K562 (cell line): ENCODE results near the gene NUTM1. TPM values are rescaled to one million over a fixed set of nuclear protein-coding genes. Genes with fewer than 3 reads are reported as not detected.

Experiments
- ATAC-seq: fragments of 200-7000 bp; cut with Tn5 transposase; 3 replicates; pipeline ENCODE4 v1.9.1; 2020; ENCODE audit warnings: moderate library complexity
- BruUV-seq: library from RNA; stranded (reverse); fragments of 400-500 nt; replicated peaks from 2 replicates; lab custom pipeline; 2021; lab: Mats Ljungman, UMichigan
- CTCF ChIA-PET: fragments of 300-600 bp; formaldehyde crosslinking; extraction: SDS; loops from one replicate; lab custom pipeline; 2021; ENCODE audit warnings: low intra/inter-chr PET ratio; lab: Yijun Ruan, JAX
- POLR2A ChIA-PET: fragments of 300-600, 350-650 bp; sonication (Branson Sonifier 250); formaldehyde crosslinking; extraction: SDS; loops from one replicate; lab custom pipeline; 2021; ENCODE audit warnings: antibody characterized with exemption, inconsistent platforms; lab: Yijun Ruan, JAX
- DNase-seq, 4 experiments: peaks; one replicate each; pipeline versions ENCODE4 v3.0.0 to v3.0.0-alpha.2; 2011 to 2018; ENCODE audit warnings: low spot score in 3 of 4, mixed read lengths in 3 of 4; ENCODE audit errors: extremely low read depth in 1 of 4
- FAIRE-seq: peaks from 2 replicates; lab custom pipeline; 2011; peaks lifted over from hg19 to GRCh38; lab: Jason Lieb, UNC
- H2AFZ ChIP-seq: 2 replicates; pipeline ENCODE4 v1.6.0; 2011; ENCODE audit warnings: low read depth, low read length, control low read depth, inconsistent platforms
- H3K27ac ChIP-seq: fragments of 200-600 bp; 3 replicates; pipeline ENCODE4 v1.8.0; 2011; ENCODE audit warnings: low read depth, mild to moderate bottlenecking, control low read depth, inconsistent platforms, low read length, moderate library complexity, mixed read lengths; ENCODE audit errors: extremely low read depth
- H3K27me3 ChIP-seq, 2 experiments: fragments of 300-600 bp in 1 of 2; 2 replicates in 1 of 2; 3 replicates in 1 of 2; pipeline versions ENCODE4 v1.6.0 to v1.8.0; 2011; ENCODE audit warnings: inconsistent platforms in 2 of 2, low read length in 2 of 2, mild to moderate bottlenecking in 1 of 2, mixed read lengths in 1 of 2, moderate library complexity in 1 of 2; ENCODE audit not compliant: control insufficient read depth in 2 of 2, insufficient read depth in 2 of 2
- H3K36me3 ChIP-seq: fragments of 300-600 bp; 3 replicates; pipeline ENCODE4 v1.8.0; 2011; ENCODE audit warnings: mild to moderate bottlenecking, low read length, inconsistent platforms; ENCODE audit not compliant: control insufficient read depth, insufficient read depth
- H3K4me1 ChIP-seq, 2 experiments: fragments of 200-600 bp in 1 of 2; replicated peaks in 1 of 2; 2 replicates in 1 of 2; 3 replicates in 1 of 2; pipeline versions ENCODE4 v1.5.1 to v1.8.0; 2011; ENCODE audit warnings: inconsistent platforms in 2 of 2, low read length in 2 of 2, mild to moderate bottlenecking in 1 of 2, mixed read lengths in 1 of 2, moderate library complexity in 1 of 2; ENCODE audit not compliant: control insufficient read depth in 2 of 2, insufficient read depth in 2 of 2
- H3K4me2 ChIP-seq: 2 replicates; pipeline ENCODE4 v1.6.1; 2011; ENCODE audit warnings: low read length, control low read depth, inconsistent platforms, mixed read lengths; ENCODE audit not compliant: insufficient read depth
- H3K4me3 ChIP-seq: fragments of 200-600 bp; sonication (generic), shearing (Covaris generic); 2 replicates; pipeline ENCODE4 v1.5.1; 2016; ENCODE audit warnings: control low read depth, inconsistent platforms
- H3K79me2 ChIP-seq: fragments of 200-600 bp; 3 replicates; pipeline ENCODE4 v1.8.0; 2011; ENCODE audit warnings: low read length, inconsistent platforms; ENCODE audit not compliant: control insufficient read depth, insufficient read depth
- H3K9ac ChIP-seq, 2 experiments: 2 replicates each; pipeline versions ENCODE4 v1.6.0 to v1.6.1; 2011; ENCODE audit warnings: low read depth in 2 of 2, low read length in 2 of 2, control low read depth in 1 of 2, inconsistent platforms in 1 of 2, mild to moderate bottlenecking in 1 of 2, mixed read lengths in 1 of 2; ENCODE audit not compliant: insufficient read depth in 1 of 2
- H3K9me1 ChIP-seq: one replicate; pipeline ENCODE4 v1.6.0; 2011; ENCODE audit warnings: inconsistent platforms, mild to moderate bottlenecking, low read length, moderate library complexity; ENCODE audit not compliant: control insufficient read depth, insufficient read depth
- H3K9me3 ChIP-seq: replicated peaks from 2 replicates; pipeline ENCODE4 v1.5.1; 2011; ENCODE audit warnings: low read depth, low read length, inconsistent platforms; ENCODE audit not compliant: control insufficient read depth, insufficient read depth
- H4K20me1 ChIP-seq: replicated peaks from 2 replicates; pipeline ENCODE4 v1.6.1; 2011; ENCODE audit warnings: low read length, inconsistent platforms, mixed read lengths; ENCODE audit not compliant: control insufficient read depth, insufficient read depth
- CHD1 ChIP-seq: fragments of 200-600 bp; sonication (generic); IDR thresholded peaks from one replicate; pipeline ENCODE4 v1.6.1; 2012; ENCODE audit warnings: mild to moderate bottlenecking, moderate library complexity, low read length, inconsistent platforms
- GTF2E2 ChIP-seq: fragments of 200-800 bp; sonication (Bioruptor generic); IDR thresholded peaks from 2 replicates; pipeline ENCODE4 v1.6.1; 2016; ENCODE audit warnings: missing genetic modification characterization, missing compliant biosample characterization
- MAX ChIP-seq: sonication (generic); formaldehyde crosslinking; IDR thresholded peaks from 2 replicates; pipeline ENCODE4 v1.9.0; 2022; ENCODE audit warnings: mild to moderate bottlenecking, missing genetic modification reagents
- MYNN ChIP-seq, 2 experiments: sonication (generic); formaldehyde crosslinking in 1 of 2; IDR thresholded peaks; 2 replicates each; pipeline versions ENCODE4 v1.5.0 to v1.6.1; 2016 to 2020; ENCODE audit warnings: antibody characterized with exemption in 1 of 2, missing genetic modification reagents in 1 of 2
- NFYB ChIP-seq: IDR thresholded peaks from 2 replicates; pipeline ENCODE4 v1.6.1; 2011; ENCODE audit warnings: mild to moderate bottlenecking, moderate library complexity; ENCODE audit not compliant: insufficient read length; ENCODE audit errors: extremely low read depth
- POLR2H ChIP-seq: IDR thresholded peaks from 2 replicates; pipeline ENCODE4 v1.6.1; 2016; ENCODE audit warnings: missing genetic modification characterization, low read depth, mild to moderate bottlenecking, control low read depth, missing compliant biosample characterization, moderate library complexity
- PRDM10 ChIP-seq: fragments of 450-650 bp; IDR thresholded peaks from 2 replicates; pipeline ENCODE4 v1.6.1; 2018; ENCODE audit not compliant: partially characterized antibody
- TEAD1 ChIP-seq, 2 experiments: fragments of 450-650 bp in 1 of 2; sonication (generic) in 1 of 2; formaldehyde crosslinking; IDR thresholded peaks; 2 replicates each; pipeline versions ENCODE4 v1.4.0 to v1.8.0; 2020 to 2022; ENCODE audit warnings: mild to moderate bottlenecking in 2 of 2, missing genetic modification reagents in 1 of 2
- ZC3H4 ChIP-seq: sonication (generic); formaldehyde crosslinking; IDR thresholded peaks from 2 replicates; pipeline ENCODE4 v1.9.0; 2021; ENCODE audit warnings: missing genetic modification reagents, borderline replicate concordance
- ZEB2 ChIP-seq: fragments of 450-650 bp; IDR thresholded peaks from 2 replicates; pipeline ENCODE4 v1.6.1; 2016
- WGBS: fragments of 100-300 bp; shearing (Covaris generic); methylation state at CpG from one replicate; pipeline ENCODE4 v1.1.6; 2016; ENCODE audit warnings: low coverage, mixed read lengths; ENCODE audit not compliant: insufficient coverage; ENCODE audit errors: missing lambda C conversion rate; 5-methylcytosine and 5-hydroxymethylcytosine counted together
- in situ Hi-C: fragments of 300-500 bp; cut with MboI; formaldehyde crosslinking; loops from 4 replicates; pipeline ENCODE4 v1.15.0; 2018; ENCODE audit warnings: inconsistent platforms, mixed read lengths
- intact Hi-C: fragments of 100-400 bp; cut with micrococcal nuclease; formaldehyde crosslinking; loops from 2 replicates; pipeline ENCODE4 v1.14.2; 2022
- polyA plus RNA-seq, 8 experiments: library from polyadenylated mRNA; depleted of rRNA in 4 of 8; stranded (reverse) in 5 of 8; unstranded in 3 of 8; fragments of >200 nt; fragmentation: Nextera tagmentation in 2 of 8; fragmentation: Illumina TruSeq in 1 of 8; extraction: Ambion mirVana in 2 of 8; extraction: Trizol in 1 of 8; gene quantifications; 2 replicates each; pipeline versions ENCODE4 v1.2.1 to v1.2.3, GENCODE V29; 2011 to 2014; ENCODE audit warnings: inconsistent platforms in 1 of 8, missing spikeins in 1 of 8
- total RNA-seq, 7 experiments: library from RNA; depleted of rRNA in 6 of 7; stranded (reverse); fragments of >200 nt in 6 of 7; fragmentation: Illumina TruSeq in 2 of 7; extraction: Trizol in 2 of 7; gene quantifications; 2 replicates each; pipeline versions ENCODE4 v1.2.1 to v1.2.3, GENCODE V29; 2011 to 2021; ENCODE audit warnings: low replicate concordance in 1 of 7

NUTM1 gene
- total and polyA plus RNA-seq, 9 of the 15 experiments (the other 6 are each of a cell fraction or from before 2014, with no cell fraction given), result 0.01 to 0.05 (median 0.04) TPM; not detected in 4

- H3K9me3 ChIP-seq, result no peaks in the 10 kb centered on the region
- intact Hi-C loops, result loop anchor here (5.0 kb wide), 1 partner anchor 95 kb away; no protein-coding TSS in a partner anchor
- H3K27ac ChIP-seq, result peak overlapping the region; percentile 77
- 4% methylated on average over 12 of the region's 26 CpGs for WGBS
- TF ChIP-seq GTF2E2 (0 out of 2 replicates have a peak, but pooled peaks have one; percentile 3), MYNN (IDR thresholded peaks at IDR 0.05) (no peak), MYNN (CRISPR knock-in tag; IDR thresholded peaks at IDR 0.05) (no peak), ZC3H4 (CRISPR knock-in tag) (peak; percentile 74; the same call in 1 of the 2 replicates), NFYB (no peak), POLR2H (no peak), TEAD1 (CRISPR knock-in tag; IDR thresholded peaks at IDR 0.05) (0 out of 4 replicates have a peak, but pooled peaks of 1 of the 2 experiments have one; percentile 18), PRDM10 (peak; percentile 51), ZEB2 (0 out of 2 replicates have a peak, but pooled peaks have one; percentile 33), MAX (CRISPR knock-in tag) (peak; percentile 42; the same call in 1 of the 2 replicates), CHD1 (peak; percentile 1)
- H3K9me1 ChIP-seq, result no peaks in the 10 kb centered on the region
- H3K4me3 ChIP-seq, result peak overlapping the region; percentile 79
- H3K4me2 ChIP-seq, result peak overlapping the region; percentile 87
- no peaks in the 10 kb centered on the region for H4K20me1 ChIP-seq
- peak overlapping the region; percentile 64 to 94; a peak in 3 of 4 replicates for H3K9ac ChIP-seq
- ATAC-seq, result peak; percentile 10
- in situ Hi-C loops, result no loop called here
- ChIA-PET CTCF (no interaction called here), POLR2A (interaction anchor here (1.0 to 3.5 kb wide), 4 partner anchors 8 to 31 kb away, joined by 3 to 27 read pairs (median 6); no protein-coding TSS in a partner anchor)
- FAIRE-seq, result no peak
- no TSS peak for BruUV-seq
- H3K36me3 ChIP-seq, result peaks cover 31% of the 10 kb centered on the region
- H3K4me1 ChIP-seq, result peaks cover 33 to 40% of the 10 kb centered on the region in 2 experiments
- peaks cover 19% of the 10 kb centered on the region for H3K79me2 ChIP-seq
- peak overlapping the region; percentile 90 for H2AFZ ChIP-seq
- no peaks in the 10 kb centered on the region for H3K27me3 ChIP-seq
- DNase-seq, result no peak
Observed at GRCh38 chr15:34336991-34337556, 6.0 kb upstream of the NUTM1 start.
